H1 (cell line): ENCODE results near the gene PDIA3.
A peak's percentile ranks its signal among the peaks of the same experiment; 100 is the strongest.

ENCODE experiments used
- ATF2 ChIP-seq: IDR thresholded peaks from 2 replicates; pipeline ENCODE4 v1.6.1; 2012; ENCODE audit warnings: low read length, inconsistent platforms
- ATF3 ChIP-seq: IDR thresholded peaks from 2 replicates; pipeline ENCODE4 v1.6.1; 2011; ENCODE audit warnings: low read depth, mild to moderate bottlenecking, low read length; ENCODE audit not compliant: insufficient read depth
- CBX8 ChIP-seq: fragments of 300-800, 300-1000 bp; sonication (generic); IDR thresholded peaks from 2 replicates; pipeline ENCODE4 v1.7.1; 2016; ENCODE audit warnings: low read depth, low read length, borderline replicate concordance
- CTCF ChIP-seq, 3 experiments: IDR thresholded peaks; 1 replicate in 2 of 3; 2 replicates in 1 of 3; pipeline versions ENCODE4 v1.5.1 to v1.6.1; 2011; ENCODE audit warnings: low read length in 3 of 3, mild to moderate bottlenecking in 3 of 3, inconsistent platforms in 2 of 3, low read depth in 1 of 3, moderate library complexity in 1 of 3; ENCODE audit not compliant: insufficient read depth in 1 of 3; ENCODE audit errors: control extremely low read depth in 1 of 3
- EP300 ChIP-seq, 2 experiments: IDR thresholded peaks; 1 replicate in 1 of 2; 2 replicates in 1 of 2; pipeline ENCODE4 v1.6.1; 2011 to 2012; ENCODE audit warnings: low read depth in 2 of 2, low read length in 2 of 2, mild to moderate bottlenecking in 2 of 2, borderline replicate concordance in 1 of 2, inconsistent platforms in 1 of 2, moderate library complexity in 1 of 2
- EZH2 ChIP-seq: fragments of 200-600 bp; sonication (generic); IDR thresholded peaks from 2 replicates; pipeline ENCODE4 v1.7.1; 2012; ENCODE audit warnings: low read depth, mild to moderate bottlenecking, moderate library complexity, low read length, inconsistent platforms; ENCODE audit not compliant: severe bottlenecking
- TBP ChIP-seq: IDR thresholded peaks from 2 replicates; pipeline ENCODE4 v1.6.1; 2011; ENCODE audit warnings: low read depth, low read length, improper control_type of control experiment
- ZNF274 ChIP-seq: IDR thresholded peaks from 2 replicates; pipeline ENCODE4 v1.7.0; 2012; ENCODE audit warnings: low read length, borderline replicate concordance; ENCODE audit errors: extremely low read depth

GRCh38 chr15:43777267-43777914 is 31.2 kb downstream of the PDIA3 start:
- TF ChIP-seq ZNF274 (no peak), ATF3 (no peak), TBP (no peak), CTCF (IDR thresholded peaks at IDR 0.05; ENCODE audit: control extremely low read depth in 1 of 3, insufficient read depth in 1 of 3, low read depth in 1 of 3, low read length in 3 of 3) (peak; percentile 68 to 92 (median 85)), EP300 (IDR thresholded peaks at IDR 0.05; ENCODE audit: borderline replicate concordance in 1 of 2, low read depth in 2 of 2, low read length in 2 of 2) (no peak), ATF2 (no peak), EZH2 (no peak), CBX8 (no peak)
